ENCODE results near the gene STK17B. TPM values are rescaled to one million over a fixed set of nuclear protein-coding genes. Genes with fewer than 3 reads are reported as not detected.

STK17B gene
- total RNA-seq, 1 donor = 139 TPM

GRCh38 chr2:196119926-196120325 is 51.5 kb downstream of the STK17B start:
- H3K9me3 ChIP-seq (ENCODE audit: low read depth, low read length) = no peaks in the 10 kb centered on the region
- no peak overlapping the region for H3K27ac ChIP-seq (ENCODE audit: low read depth, low read length)
- H3K27me3 ChIP-seq (ENCODE audit: insufficient read depth, low read length) = no peaks in the 10 kb centered on the region
- no peak for TF ChIP-seq CTCF (IDR thresholded peaks at IDR 0.05; ENCODE audit: extremely low read depth, low read depth, low read length)
- no peak overlapping the region for H3K4me2 ChIP-seq (ENCODE audit: insufficient read depth, low read length)
- no peak overlapping the region for H3K4me3 ChIP-seq (ENCODE audit: insufficient read depth, low read length)
- no peak overlapping the region for H2AFZ ChIP-seq (ENCODE audit: low read length)
- no peak for DNase-seq (ENCODE audit: insufficient read length, low spot score, missing footprints)
- no peaks in the 10 kb centered on the region for H3K36me3 ChIP-seq (ENCODE audit: insufficient read depth, low read length)
- H3K4me1 ChIP-seq (ENCODE audit: insufficient read depth, low read length) = peaks cover 19% of the 10 kb centered on the region
- H3K79me2 ChIP-seq (ENCODE audit: insufficient read depth, low read length) = no peaks in the 10 kb centered on the region
- H4K20me1 ChIP-seq (ENCODE audit: insufficient read depth, low read length) = no peaks in the 10 kb centered on the region

- Histone ChIP-seq H3K4me3 (ENCODE audit: insufficient read depth, low read length) (no peak overlapping the region), H3K9me3 (ENCODE audit: low read depth, low read length) (no peaks in the 10 kb centered on the region), H3K4me1 (ENCODE audit: insufficient read depth, low read length) (peaks cover 25% of the 10 kb centered on the region), H3K36me3 (ENCODE audit: insufficient read depth, low read length) (no peaks in the 10 kb centered on the region), H4K20me1 (ENCODE audit: insufficient read depth, low read length) (no peaks in the 10 kb centered on the region), H2AFZ (ENCODE audit: low read length) (no peak overlapping the region), H3K27ac (ENCODE audit: low read depth, low read length) (no peak overlapping the region), H3K27me3 (ENCODE audit: insufficient read depth, low read length) (no peaks in the 10 kb centered on the region), H3K4me2 (ENCODE audit: insufficient read depth, low read length) (no peak overlapping the region), H3K79me2 (ENCODE audit: insufficient read depth, low read length) (no peaks in the 10 kb centered on the region)
- no peak for TF ChIP-seq CTCF (IDR thresholded peaks at IDR 0.05; ENCODE audit: extremely low read depth, low read depth, low read length)
- no peak for DNase-seq (ENCODE audit: insufficient read length, low spot score, missing footprints)
These were observed 54.1 kb downstream of the STK17B start for GRCh38 chr2:196117214-196117705.

- H3K4me1 ChIP-seq (ENCODE audit: insufficient read depth, low read length) = peaks cover 34% of the 10 kb centered on the region
- H3K27ac ChIP-seq (ENCODE audit: low read depth, low read length) = peak overlapping the region; percentile 98
- no peaks in the 10 kb centered on the region for H3K79me2 ChIP-seq (ENCODE audit: insufficient read depth, low read length)
- no peaks in the 10 kb centered on the region for H3K9me3 ChIP-seq (ENCODE audit: low read depth, low read length)
- no peaks in the 10 kb centered on the region for H3K27me3 ChIP-seq (ENCODE audit: insufficient read depth, low read length)
- peak overlapping the region; percentile 40 for H3K4me3 ChIP-seq (ENCODE audit: insufficient read depth, low read length)
- no peak for TF ChIP-seq CTCF (IDR thresholded peaks at IDR 0.05; ENCODE audit: extremely low read depth, low read depth, low read length)
- H3K36me3 ChIP-seq (ENCODE audit: insufficient read depth, low read length) = no peaks in the 10 kb centered on the region
- H2AFZ ChIP-seq (ENCODE audit: low read length) = peak overlapping the region; percentile 83
- H4K20me1 ChIP-seq (ENCODE audit: insufficient read depth, low read length) = no peaks in the 10 kb centered on the region
- peak overlapping the region; percentile 77 for H3K4me2 ChIP-seq (ENCODE audit: insufficient read depth, low read length)
- peak; percentile 75 for DNase-seq (ENCODE audit: insufficient read length, low spot score, missing footprints)
These were observed 58.1 kb downstream of the STK17B start for GRCh38 chr2:196113061-196113974.

GRCh38 chr2:196112418-196113034 is 58.9 kb downstream of the STK17B start:
- no peaks in the 10 kb centered on the region for H3K27me3 ChIP-seq (ENCODE audit: insufficient read depth, low read length)
- peak overlapping the region; percentile 98 for H3K27ac ChIP-seq (ENCODE audit: low read depth, low read length)
- H3K9me3 ChIP-seq (ENCODE audit: low read depth, low read length) = no peaks in the 10 kb centered on the region
- H3K4me2 ChIP-seq (ENCODE audit: insufficient read depth, low read length) = peak overlapping the region; percentile 77
- peak; percentile 77 for DNase-seq (ENCODE audit: insufficient read length, low spot score, missing footprints)
- no peaks in the 10 kb centered on the region for H3K79me2 ChIP-seq (ENCODE audit: insufficient read depth, low read length)
- H4K20me1 ChIP-seq (ENCODE audit: insufficient read depth, low read length) = no peaks in the 10 kb centered on the region
- H3K4me1 ChIP-seq (ENCODE audit: insufficient read depth, low read length) = peaks cover 28% of the 10 kb centered on the region
- no peaks in the 10 kb centered on the region for H3K36me3 ChIP-seq (ENCODE audit: insufficient read depth, low read length)
- no peak overlapping the region for H2AFZ ChIP-seq (ENCODE audit: low read length)
- no peak for TF ChIP-seq CTCF (IDR thresholded peaks at IDR 0.05; ENCODE audit: extremely low read depth, low read depth, low read length)
- peak overlapping the region; percentile 40 for H3K4me3 ChIP-seq (ENCODE audit: insufficient read depth, low read length)

Measured in osteoblast (primary cell).